Activated T-cell treated with anti-CD3 and anti-CD28 coated beads for 24 hours (primary cell): ENCODE data around the gene CLDND1.

ENCODE experiments used
- DNase-seq: peaks from one replicate; pipeline ENCODE4 v3.0.0-alpha.2; 2020; ENCODE audit warnings: low read depth

CLDND1 gene

GRCh38 chr3:98514948-98515347 lies 7.8 kb downstream of the CLDND1 start:
- DNase-seq, result no peak

DNA sequence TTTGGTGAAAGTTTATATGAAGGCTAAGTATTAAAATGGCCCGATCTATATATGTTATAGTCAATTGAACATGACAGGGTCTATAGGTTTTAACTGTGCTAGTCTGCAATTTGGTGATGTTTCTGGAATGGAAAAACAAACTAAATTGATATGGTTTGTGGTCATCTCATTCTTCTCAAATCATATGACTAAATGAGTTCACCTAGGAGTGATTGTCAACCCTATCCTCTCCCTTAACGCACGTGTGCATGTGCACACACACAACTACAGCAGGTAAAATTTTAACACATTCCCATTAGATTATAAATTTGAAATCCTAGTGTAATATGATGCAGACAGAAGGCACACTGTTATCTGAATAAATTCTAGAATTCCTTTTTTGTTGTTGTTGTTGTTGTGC lies 9.0 kb downstream of the CLDND1 start:
- no peak for DNase-seq

- DNase-seq, result no peak
These were observed 9.6 kb downstream of the CLDND1 start for GRCh38 chr3:98513091-98513511.

GRCh38 chr3:98512576-98512975 lies 10.1 kb downstream of the CLDND1 start:
- DNase-seq, result no peak

GRCh38 chr3:98508582-98508981 lies 14.1 kb downstream of the CLDND1 start:
- no peak for DNase-seq

GRCh38 chr3:98504539-98504938 lies 18.2 kb downstream of the CLDND1 start:
- DNase-seq, result no peak

- no peak for DNase-seq
These were observed 20.7 kb downstream of the CLDND1 start for GRCh38 chr3:98501863-98502576.

DNA sequence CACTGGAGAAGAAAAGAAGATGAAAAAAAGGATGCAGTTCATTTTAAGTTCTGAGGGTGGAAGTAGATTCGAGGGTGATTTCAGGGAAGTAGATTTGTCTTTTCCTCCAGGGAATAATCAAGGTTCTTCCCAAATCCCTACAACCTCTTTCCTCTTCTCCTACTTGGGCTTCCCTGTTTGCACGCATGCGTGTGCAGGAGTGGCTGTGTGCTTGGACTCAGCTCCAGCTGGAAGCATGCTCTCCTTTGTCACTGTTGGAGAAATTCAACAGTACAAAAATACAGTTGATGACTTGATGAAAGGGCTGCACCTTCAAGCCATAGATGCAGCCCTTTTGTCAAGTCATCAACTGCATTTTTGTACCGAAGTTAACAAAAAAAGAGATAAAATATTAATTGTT lies 21.4 kb downstream of the CLDND1 start:
- no peak for DNase-seq

GRCh38 chr3:98500019-98500418 lies 22.7 kb downstream of the CLDND1 start:
- no peak for DNase-seq

DNA sequence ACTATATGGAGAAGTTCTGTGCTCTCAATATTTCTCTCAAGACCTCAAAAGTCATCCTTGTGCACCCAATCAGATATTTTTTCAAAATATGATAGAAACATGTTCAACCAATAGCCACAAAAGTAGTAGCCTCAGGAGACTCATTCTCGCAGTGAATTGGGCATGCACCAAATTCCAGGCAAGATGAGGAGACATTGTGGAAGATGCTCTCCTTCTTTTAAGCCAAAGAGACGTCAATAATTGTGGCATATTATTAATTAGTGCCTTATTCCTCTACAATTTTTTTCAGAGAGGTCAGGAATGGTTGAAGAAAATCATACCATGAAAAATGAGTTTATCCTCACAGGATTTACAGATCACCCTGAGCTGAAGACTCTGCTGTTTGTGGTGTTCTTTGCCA lies 25.3 kb downstream of the CLDND1 start, which contains the start of gene OR5K2:
Gene OR5K2, plus strand, starts transcription at position 301 of the 400 bp plus-strand sequence. Its CDS starts 0 bp downstream, at position 301.
- no peak for DNase-seq

- no peak for DNase-seq
These were observed 39.1 kb downstream of the CLDND1 start for GRCh38 chr3:98483626-98484025.

DNA sequence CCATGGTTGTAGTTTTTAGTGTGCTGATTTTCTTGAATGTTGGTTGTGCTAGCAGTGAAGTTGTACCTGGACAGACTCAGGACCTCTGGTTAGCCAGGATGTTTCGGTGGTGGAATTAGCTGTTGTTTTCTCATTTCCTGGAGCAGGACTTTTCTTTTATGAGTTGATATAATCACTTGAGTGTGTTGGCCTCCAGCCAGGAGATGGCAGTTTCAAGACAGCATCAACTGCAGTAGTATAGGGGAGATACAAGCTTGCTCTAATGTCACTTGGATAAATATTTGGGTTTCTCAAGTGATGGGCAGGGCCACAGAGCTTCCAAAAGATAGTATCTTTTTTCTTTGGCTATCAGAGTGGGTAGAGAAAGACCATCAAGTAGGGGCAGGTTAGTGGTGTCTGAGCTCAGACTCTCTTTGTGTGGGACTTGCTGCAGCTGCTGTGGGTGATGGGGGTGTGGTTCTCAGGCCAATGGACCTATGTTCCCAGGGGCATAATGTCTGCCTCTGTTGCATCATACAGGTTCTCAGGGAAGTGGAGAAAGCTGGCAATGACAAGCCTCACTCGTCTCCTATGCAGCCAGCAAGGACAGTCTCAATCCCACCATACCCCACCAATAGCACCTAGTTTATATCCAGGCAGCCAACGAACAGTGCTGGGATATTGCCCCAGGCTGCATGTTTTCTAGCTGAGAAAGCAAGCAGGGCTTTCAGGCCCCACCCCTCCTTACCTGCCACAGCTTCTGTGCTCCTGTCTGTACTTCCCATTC lies 39.8 kb downstream of the CLDND1 start:
- no peak for DNase-seq
